ENCODE results near the gene ALG12.

ALG12 gene

DNA sequence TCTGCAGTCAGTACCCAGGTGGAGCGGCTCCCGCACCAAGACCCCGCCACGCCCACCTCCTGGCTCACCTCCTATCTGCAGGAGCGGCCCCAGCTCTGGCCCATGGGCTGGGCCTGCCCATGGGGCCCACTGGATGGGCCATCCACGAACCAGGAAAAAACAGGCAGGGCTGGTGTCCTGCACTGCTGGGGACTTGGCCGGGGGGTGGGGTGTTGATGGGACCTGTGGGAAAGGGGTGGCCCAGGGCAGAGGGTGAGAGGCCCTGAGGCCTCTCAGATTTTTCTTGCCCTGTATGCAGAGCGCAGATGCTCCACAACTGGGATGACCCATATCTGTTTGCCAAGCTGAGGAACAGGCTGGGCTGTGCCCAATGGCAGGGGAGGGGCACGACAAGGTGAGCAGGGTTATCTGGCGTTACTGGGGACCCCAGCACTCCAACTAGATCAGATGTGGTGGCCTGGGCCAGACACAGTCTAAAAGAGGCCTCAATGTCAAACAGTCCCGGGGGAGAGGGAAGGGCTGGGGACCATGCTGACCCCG, 39.7 kb upstream of the ALG12 start:
- no peak for DNase-seq

DNA sequence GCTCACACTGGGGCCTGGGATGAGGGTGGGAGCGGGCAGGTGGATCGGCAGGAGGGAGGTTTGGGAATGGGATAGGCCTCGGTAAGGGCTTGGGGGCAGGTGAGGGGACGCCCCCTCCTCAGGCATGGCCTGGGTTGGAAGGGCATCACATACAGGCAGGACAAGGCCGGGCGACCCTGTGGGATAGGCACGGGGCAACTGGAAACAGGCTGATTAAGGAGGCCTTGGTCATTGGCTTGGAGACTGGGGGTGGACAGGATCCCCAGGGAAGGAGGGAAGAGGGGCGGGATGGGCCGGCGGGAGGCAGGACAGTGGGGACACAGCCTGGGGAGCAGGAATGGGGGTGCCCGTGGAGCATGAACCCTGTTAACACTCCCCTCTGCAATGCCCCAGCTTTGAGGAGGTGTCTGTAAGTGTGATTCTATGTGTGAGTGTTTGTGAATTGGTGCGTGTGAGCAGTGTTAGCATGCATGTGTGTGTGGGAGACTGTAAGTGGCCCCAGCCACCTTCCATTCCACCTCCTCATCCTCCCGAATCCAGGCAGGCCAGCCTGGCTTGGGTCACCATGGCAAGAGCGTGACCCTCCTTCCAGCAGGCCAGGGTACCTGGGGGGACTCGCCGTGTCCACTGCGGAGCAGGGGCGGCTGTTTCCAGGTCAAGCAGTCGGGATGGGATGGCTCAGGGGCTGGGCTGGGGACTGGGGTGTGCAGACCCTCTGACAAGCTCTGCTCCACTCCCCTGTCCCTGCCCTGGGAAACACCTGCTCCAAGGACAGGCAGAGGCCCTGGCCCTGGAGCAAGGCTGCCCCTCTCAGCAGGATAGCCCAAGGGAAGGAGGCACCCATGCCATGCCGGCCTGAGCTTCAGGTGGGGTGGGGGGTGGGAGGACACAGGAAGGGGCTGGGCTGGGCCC, 38.9 kb upstream of the ALG12 start:
- no peak for DNase-seq

DNA sequence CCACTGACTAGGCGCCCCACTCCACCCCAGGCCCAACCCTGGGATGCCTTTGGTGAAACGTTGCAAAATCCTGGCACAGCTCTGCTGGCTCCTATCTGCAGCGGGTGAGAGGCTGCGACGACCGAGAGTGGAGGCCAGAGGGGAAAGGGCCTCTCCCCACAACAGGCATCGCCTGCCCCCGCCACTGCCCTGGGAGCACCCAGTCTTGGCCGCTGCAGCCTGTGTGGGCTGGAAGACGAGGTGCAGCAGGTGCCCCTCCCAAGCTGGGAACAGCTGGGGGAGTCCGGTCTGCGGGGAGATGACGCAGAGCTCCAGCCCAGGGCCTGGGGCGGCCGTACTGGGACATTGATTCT, 38.2 kb upstream of the ALG12 start:
- no peak for DNase-seq

GRCh38 chr22:49955581-49956417, 37.6 kb upstream of the ALG12 start:
- no peak for DNase-seq

DNA sequence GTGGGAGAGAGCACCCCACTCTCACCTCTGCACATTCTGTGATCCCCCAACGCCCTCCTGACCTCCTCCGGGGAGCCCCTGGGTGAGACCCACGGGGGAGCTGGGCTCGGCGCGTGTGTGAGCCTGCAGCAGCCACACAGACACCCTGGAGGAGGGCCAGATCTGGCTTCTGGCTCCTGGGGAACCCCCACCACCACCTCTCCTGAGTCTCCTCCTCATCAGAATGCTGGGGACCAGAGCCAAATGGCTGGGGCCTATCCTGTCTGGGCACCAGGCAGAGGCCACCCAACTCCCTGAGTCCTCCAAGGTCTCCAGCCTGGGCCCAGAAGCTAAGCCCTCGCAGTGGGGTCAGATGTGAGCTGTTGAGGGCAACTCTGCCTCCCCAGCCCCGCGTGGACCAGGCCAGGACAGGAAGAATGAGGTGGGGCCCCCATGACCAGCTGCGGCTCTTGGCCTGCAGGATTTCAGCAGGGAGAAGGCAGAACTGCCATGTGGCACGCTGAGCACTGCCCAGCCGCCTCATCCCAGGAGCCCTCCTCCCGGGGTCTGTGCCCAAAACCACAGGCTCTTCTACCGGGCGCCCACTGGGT, 36.8 kb upstream of the ALG12 start:
- DNase-seq = no peak

GRCh38 chr22:49954354-49954753, 36.1 kb upstream of the ALG12 start:
- no peak for DNase-seq

DNA sequence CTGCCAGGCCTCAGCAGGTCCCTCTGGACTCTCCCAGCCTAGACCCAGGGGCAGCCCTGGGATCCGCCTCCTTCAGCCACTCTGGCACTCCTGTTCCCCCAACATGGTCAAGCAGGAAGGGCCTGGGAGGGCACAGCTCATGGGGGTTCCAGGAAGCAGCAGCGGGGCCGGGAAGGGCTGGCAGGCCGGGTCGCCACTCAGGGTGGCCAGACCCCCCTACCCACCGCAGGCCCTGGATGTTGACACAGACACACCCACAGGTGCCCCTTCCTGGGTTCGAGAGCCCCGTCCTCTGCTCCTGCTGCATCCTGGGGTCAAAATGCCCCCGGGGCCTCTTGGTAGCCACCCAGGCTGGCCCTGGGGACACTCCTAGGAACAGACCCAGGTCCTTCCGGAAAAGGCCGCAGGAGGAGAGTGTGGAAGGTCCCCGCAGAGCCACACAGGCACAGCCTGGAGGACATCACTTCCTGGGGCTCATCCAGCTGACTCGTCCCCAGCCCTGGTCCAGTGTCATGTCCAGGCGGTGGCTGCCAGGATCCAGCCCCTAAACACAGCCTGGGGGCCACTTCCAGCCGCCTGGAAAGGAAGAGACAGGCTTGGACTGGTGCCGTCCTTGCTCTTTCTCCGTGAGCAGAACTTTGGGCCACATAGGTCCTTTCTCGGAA, 35.6 kb upstream of the ALG12 start:
- no peak for DNase-seq

DNA sequence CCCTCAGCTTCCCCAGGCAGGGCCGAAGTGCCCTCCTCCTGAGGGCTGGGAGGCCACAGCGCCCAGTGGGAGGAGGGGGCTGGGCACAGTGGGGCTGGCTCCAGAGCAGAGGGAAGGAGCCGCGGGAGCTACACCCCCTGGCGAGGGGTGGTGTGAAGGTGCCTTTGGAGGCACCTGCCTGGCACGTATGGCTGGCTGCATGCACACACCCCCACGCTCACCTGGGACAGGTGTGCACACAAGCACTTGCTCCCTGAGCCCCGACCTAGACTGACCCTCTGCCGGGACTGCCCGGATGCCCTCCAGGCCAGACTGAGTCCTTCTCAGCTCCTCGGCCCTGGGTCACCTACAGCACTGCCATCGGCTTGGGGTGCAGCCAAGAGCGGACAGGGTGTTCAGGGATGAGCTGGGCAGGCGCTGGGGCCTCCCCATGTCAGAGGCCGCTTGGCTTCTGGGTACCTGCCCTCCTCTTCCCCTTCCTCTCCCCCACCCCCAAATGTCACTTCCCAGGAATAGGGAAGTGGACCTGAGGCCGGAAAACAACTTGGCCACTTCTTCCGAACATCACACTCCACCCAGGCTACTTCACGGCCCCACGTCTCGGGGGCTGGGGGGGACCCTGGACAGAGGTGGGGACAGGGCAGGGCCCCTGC, 34.9 kb upstream of the ALG12 start:
- DNase-seq = no peak

- no peak for DNase-seq
Measured at GRCh38 chr22:49951986-49952896, 34.0 kb upstream of the ALG12 start.

DNA sequence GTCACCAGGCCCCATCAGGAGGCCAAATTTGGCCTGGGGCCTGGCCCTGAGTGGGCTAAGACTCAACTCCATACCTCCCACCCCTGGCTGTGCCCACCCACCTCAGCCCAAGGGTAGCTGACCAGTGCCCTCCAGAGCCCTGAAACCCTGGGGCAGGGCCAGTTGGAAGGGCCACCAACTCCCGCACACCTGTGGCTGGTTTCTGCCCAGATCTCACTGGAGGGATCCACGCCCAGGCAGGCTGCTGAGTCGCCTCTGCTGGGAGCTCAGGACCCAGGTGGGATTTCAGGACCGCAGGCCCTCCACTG, 33.4 kb upstream of the ALG12 start:
- DNase-seq = no peak

GRCh38 chr22:49951000-49951677, 32.9 kb upstream of the ALG12 start:
- no peak for DNase-seq

GRCh38 chr22:49950396-49950994, 32.3 kb upstream of the ALG12 start:
- no peak for DNase-seq

- DNase-seq = no peak
Measured at GRCh38 chr22:49949914-49950292, 31.7 kb upstream of the ALG12 start.

GRCh38 chr22:49948958-49949913, 31.0 kb upstream of the ALG12 start:
- DNase-seq = no peak

DNA sequence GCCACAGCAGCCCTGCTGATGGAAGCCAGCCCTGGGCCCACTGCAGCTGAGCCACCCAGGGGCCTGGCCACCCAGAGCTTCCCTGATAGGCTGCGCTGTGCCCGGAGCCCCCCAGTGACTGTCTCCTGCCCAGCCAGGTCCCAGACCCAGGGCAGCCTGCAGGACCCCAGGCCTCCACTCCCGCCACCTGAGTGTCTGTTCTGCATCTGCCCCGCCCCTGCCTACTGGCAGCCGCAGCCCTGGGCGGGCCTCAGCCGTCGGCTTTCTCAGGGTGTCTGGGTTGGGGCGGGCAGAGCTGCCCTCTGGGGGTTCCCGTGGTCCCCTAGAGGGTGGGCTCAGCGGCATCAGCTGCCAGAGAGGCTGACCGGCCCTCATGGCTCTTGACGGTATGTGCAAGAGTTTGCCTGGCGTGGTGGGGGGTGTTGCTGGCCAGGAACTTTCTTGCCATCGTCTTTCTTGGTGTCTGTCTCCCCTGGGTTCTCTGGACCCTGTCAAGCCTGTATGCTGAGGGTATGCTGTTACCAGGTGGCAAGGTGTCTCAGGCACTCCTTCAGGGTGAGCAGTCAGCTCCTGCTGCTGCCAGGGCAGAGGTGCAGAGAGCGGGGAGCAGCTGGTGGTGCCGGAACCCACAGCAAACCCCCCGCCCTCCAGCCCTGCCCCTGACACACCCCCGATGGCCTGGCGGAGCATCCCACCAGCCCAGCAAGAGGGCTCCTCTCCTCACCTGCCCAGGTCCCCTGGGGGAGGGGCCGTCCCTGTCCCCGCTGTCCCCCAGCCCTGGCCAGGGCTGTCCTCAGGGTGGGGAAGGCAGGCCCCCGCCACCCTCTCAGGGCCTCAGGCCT, 30.1 kb upstream of the ALG12 start:
- DNase-seq = no peak

GRCh38 chr22:49947296-49947622, 29.0 kb upstream of the ALG12 start:
- no peak for DNase-seq

DNA sequence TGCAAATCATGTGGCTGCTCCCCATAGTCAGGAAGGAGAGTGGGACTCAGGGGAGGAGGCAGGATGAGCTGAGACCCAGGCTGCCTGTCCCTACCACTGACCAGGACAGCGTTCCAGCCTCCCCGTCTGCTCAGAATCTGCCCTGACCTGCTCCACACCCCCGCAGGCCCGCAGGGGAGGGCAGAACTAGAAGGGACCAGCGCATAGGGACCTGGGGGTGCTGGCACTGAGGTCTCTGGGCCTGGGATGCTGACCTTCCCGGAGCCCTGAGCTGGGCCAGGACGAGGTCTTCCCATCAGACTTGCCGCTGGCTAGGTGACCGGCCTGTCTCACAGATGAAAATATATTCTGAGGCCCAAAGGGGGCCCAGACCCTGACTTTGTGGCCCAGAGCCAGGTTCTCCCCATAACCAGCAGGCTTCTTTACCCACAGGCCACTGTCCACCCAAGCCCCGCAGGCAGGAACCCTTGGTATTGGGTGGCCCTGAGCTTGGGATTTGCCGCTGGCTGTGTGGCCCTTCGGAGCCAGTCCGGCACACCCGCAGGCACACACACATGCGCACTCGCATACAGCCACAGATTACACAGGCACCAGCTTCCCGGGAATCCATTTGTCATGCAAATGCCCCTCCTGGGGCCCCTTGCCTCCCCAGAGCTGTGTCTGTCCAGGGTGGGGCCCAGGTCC, 28.5 kb upstream of the ALG12 start:
- DNase-seq = no peak
